Spleen (tissue), 7 donors: ENCODE measurements around the gene NPAS4.

ENCODE experiments used
- POLR2AphosphoS5 ChIP-seq, 3 donors: sonication (generic); formaldehyde crosslinking; IDR thresholded peaks; one replicate each; pipeline ENCODE4 v1.5.1; 2017; ENCODE audit warnings: antibody characterized with exemption in 3 of 3
- TF ChIP-seq, protein P1 (sequence below), 11 experiments: fragments of 200-600 bp in 7 of 11; fragments of 450-650 bp in 4 of 11; sonication (generic) in 4 of 11; IDR thresholded peaks in 8 of 11; conservative IDR thresholded peaks in 3 of 11; 1 replicate in 7 of 11; 2 replicates in 4 of 11; pipeline versions ENCODE4 v1.4.0 to v1.8.0; 2016 to 2021; ENCODE audit warnings: antibody characterized with exemption in 11 of 11, inconsistent platforms in 4 of 11, mild to moderate bottlenecking in 1 of 11
- donor health status: DM: no; HTN: no; CAD: no; lungs with moderate emphysema.
- donor health status: DM: no; HTN: no; CAD: no.
- donor health status: DM: no; HTN: no; CAD: no.

DNA sequence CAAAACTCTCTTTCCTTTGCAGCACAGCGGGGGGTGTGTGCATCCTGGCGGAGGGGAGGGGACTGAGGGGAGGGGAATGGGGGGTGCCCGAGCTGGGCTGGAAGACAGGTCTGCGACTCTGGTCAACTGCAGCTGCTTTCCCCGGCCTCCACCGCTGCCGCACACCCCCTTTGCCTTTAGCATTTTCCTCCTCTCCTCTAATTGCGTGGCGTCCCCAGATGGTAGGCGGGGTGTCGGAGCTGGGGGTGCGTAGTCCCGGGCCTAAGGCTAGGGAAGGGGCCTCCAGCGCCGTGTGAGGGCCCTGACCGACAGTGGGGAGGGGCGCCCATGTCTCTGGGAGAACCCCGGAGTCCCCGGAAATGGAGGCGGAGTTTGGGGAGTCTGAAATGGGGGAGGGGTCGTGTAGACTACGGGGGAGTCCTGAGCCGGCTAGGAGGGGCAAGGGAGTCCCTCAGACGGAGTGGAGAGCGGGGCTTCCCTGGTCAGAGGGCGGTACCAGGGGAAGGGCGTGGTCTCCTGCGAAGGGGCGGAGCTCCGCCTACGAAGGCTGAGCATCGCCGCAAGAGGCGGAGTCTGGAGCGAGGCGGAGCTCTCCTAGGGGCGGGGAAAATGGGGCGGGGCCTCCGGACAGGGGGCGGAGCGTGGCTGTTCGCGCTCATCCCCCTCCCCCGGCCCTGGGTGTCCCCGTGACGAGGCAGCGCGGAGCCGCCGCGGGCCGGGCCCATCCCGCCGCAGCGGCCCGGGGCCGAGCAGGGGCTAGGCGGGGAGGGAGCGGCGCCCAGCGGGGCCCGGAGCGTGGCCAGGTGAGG is 45.6 kb downstream of the NPAS4 start, which contains the start of gene PELI3:
- TF ChIP-seq, protein P1, sequence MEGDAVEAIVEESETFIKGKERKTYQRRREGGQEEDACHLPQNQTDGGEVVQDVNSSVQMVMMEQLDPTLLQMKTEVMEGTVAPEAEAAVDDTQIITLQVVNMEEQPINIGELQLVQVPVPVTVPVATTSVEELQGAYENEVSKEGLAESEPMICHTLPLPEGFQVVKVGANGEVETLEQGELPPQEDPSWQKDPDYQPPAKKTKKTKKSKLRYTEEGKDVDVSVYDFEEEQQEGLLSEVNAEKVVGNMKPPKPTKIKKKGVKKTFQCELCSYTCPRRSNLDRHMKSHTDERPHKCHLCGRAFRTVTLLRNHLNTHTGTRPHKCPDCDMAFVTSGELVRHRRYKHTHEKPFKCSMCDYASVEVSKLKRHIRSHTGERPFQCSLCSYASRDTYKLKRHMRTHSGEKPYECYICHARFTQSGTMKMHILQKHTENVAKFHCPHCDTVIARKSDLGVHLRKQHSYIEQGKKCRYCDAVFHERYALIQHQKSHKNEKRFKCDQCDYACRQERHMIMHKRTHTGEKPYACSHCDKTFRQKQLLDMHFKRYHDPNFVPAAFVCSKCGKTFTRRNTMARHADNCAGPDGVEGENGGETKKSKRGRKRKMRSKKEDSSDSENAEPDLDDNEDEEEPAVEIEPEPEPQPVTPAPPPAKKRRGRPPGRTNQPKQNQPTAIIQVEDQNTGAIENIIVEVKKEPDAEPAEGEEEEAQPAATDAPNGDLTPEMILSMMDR (IDR thresholded peaks at IDR 0.05 in 8 of 11, conservative IDR thresholded peaks at IDR 0.05 in 3 of 11): no peak
- TF ChIP-seq POLR2AphosphoS5 (IDR thresholded peaks at IDR 0.05): peak; percentile 79 to 85 (median 80)
